ENCODE measurements around the gene GGTA1.

DNA sequence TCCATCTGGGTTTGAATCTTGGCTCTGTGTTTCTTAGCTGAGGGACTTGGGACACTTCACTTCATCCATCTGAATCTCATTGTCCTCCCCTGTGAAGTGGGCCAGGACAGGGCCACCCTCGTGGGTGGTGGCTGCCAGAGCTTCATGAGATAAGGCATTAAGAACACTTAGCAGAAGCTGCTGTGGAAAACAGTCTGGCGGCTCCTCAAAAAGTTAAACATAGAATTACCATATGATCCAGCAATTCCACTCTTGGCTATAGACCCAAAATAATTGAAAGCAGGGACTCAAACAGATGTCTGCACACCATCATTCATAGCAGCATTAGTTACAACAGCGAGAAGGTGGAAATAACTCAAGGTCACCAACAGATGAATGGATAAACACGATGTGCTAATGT lies 42.4 kb upstream of the GGTA1 start:
- TF ChIP-seq POLR2AphosphoS5 (IDR thresholded peaks at IDR 0.05; ENCODE audit: low read depth) (no peak), EZH2phosphoT487 (IDR thresholded peaks at IDR 0.05; ENCODE audit: unreplicated experiment) (no peak), CREB1 (CRISPR knock-in tag; IDR thresholded peaks at IDR 0.05; ENCODE audit: low read depth) (no peak)
- TF ChIP-seq, protein P1, sequence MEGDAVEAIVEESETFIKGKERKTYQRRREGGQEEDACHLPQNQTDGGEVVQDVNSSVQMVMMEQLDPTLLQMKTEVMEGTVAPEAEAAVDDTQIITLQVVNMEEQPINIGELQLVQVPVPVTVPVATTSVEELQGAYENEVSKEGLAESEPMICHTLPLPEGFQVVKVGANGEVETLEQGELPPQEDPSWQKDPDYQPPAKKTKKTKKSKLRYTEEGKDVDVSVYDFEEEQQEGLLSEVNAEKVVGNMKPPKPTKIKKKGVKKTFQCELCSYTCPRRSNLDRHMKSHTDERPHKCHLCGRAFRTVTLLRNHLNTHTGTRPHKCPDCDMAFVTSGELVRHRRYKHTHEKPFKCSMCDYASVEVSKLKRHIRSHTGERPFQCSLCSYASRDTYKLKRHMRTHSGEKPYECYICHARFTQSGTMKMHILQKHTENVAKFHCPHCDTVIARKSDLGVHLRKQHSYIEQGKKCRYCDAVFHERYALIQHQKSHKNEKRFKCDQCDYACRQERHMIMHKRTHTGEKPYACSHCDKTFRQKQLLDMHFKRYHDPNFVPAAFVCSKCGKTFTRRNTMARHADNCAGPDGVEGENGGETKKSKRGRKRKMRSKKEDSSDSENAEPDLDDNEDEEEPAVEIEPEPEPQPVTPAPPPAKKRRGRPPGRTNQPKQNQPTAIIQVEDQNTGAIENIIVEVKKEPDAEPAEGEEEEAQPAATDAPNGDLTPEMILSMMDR (conservative IDR thresholded peaks at IDR 0.05; ENCODE audit: low read depth in 2 of 2): no peak

Data from GM23338 (cell line).